Activated CD4-positive, alpha-beta T cell treated with anti-CD3 and anti-CD28 coated beads for 48 hours (primary cell): Measurements from ENCODE around the gene BAD.

Source experiments
- DNase-seq: peaks from one replicate; pipeline ENCODE4 v3.0.0-alpha.2; 2020

BAD gene

GRCh38 chr11:64226507-64227051 lies 57.9 kb downstream of the BAD start:
- peak; percentile 70 for DNase-seq

- peak; percentile 97 for DNase-seq
These were observed 58.6 kb downstream of the BAD start, which contains the start of the genes NUDT22 and TRPT1 for GRCh38 chr11:64225608-64226506. Gene NUDT22, plus strand, starts transcription at chr11:64226274. Its CDS starts 379 bp downstream, at chr11:64226653. Gene TRPT1, minus strand, starts transcription at chr11:64226186. Its CDS starts 326 bp downstream, at chr11:64225860.

- DNase-seq, result peak; percentile 28
These were observed 59.4 kb downstream of the BAD start for GRCh38 chr11:64224891-64225607.

GRCh38 chr11:64224151-64224890 lies 60.1 kb downstream of the BAD start:
- no peak for DNase-seq

- no peak for DNase-seq
These were observed 61.3 kb downstream of the BAD start for GRCh38 chr11:64223001-64223651.

- no peak for DNase-seq
These were observed 61.8 kb downstream of the BAD start for GRCh38 chr11:64222651-64223000.

- DNase-seq, result no peak
These were observed 63.7 kb downstream of the BAD start for GRCh38 chr11:64220798-64221197.

GRCh38 chr11:64220271-64220670 lies 64.2 kb downstream of the BAD start:
- DNase-seq, result no peak
